DOHH2 (cell line): Measurements from ENCODE around the gene SEC14L1.

ENCODE experiments used
- CTCF ChIP-seq: fragments of 200-600 bp; sonication (generic); IDR thresholded peaks from one replicate; pipeline ENCODE4 v1.5.1; 2014; ENCODE audit warnings: antibody characterized with exemption, mild to moderate bottlenecking, low read depth, low read length; ENCODE audit not compliant: poor library complexity, severe bottlenecking
- EZH2phosphoT487 ChIP-seq: fragments of 200-600 bp; sonication (generic); IDR thresholded peaks from 2 replicates; pipeline ENCODE4 v1.6.1; 2017; ENCODE audit warnings: borderline replicate concordance, mild to moderate bottlenecking, antibody characterized with exemption, low read length, moderate library complexity, mixed read lengths

- TF ChIP-seq CTCF = no peak
- TF ChIP-seq EZH2phosphoT487 = no peak
Observed at GRCh38 chr17:77111934-77112296, 28.9 kb upstream of the SEC14L1 start.
